NCI-H1694 (cell line): ENCODE results near the gene RCBTB2.

Source experiments
- DNase-seq: peaks from one replicate; lab custom pipeline; 2025; lab: John Stamatoyannopoulos, UW

RCBTB2 gene

DNA sequence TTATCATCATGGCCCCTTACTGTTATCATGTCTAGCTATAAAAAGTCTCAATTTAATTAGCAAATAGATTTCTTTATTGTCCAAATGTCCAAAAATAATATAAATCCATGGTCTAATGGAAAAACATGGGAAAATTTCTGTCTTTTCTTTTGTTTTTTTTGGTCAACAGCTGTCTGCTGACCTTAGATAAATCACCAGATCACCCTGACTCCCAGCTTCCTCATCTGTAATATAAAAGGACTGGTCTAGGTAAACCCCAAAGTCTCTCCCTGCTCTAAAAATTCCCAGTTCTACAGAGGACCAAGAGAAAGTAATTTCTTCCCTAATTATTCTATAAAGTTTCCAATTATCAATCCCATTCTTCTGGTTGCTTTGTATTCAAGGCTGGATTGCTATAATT, 30.7 kb upstream of the RCBTB2 start:
- DNase-seq: no peak

- DNase-seq: no peak
These were observed 29.6 kb upstream of the RCBTB2 start for GRCh38 chr13:48562296-48563066.

GRCh38 chr13:48561466-48562235, 28.8 kb upstream of the RCBTB2 start:
- DNase-seq: no peak

- no peak for DNase-seq
These were observed 27.9 kb upstream of the RCBTB2 start for GRCh38 chr13:48560657-48561337.

GRCh38 chr13:48559638-48560320, 26.9 kb upstream of the RCBTB2 start:
- no peak for DNase-seq

DNA sequence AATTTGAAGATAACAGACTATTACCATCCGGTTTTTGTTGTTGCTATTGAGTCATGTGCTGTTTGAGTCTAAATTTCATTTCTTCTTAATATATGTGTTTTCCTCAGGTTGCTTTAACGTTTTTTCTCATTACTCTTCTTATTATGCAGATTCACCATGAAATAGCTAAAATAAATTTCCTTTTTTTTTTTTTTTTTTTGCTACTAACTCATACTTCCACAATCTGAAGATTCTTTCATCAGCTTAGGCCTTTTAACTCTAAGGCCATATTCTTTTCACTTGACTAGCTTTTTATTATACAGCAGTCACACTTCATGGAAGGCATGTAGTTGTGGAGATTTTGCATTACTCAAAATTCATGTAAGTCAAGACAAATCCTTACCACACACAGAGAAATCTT, 23.9 kb upstream of the RCBTB2 start:
- no peak for DNase-seq

- DNase-seq: no peak
These were observed 22.6 kb upstream of the RCBTB2 start for GRCh38 chr13:48555441-48555840.

- no peak for DNase-seq
These were observed 18.4 kb upstream of the RCBTB2 start for GRCh38 chr13:48551329-48551728.

DNA sequence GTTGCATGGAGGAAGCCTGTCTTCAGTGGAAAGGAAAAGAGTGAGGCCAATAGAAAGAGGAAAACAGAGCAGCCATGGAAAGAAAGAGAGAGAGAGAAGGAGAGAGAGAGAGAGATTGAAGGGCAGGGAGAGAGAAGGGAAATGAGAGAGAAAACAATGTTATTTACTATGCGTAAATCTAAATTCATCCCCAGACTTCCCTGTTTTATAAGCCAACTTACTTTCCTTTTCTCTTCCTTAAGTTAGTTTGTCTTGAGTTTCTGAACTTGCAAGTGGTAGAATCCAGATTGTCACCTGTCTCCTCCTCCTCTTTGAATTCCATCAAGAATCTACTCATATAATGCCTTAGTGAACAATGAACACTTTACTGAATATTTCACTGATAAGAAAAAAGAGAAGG, 16.8 kb upstream of the RCBTB2 start:
- no peak for DNase-seq

- no peak for DNase-seq
These were observed 14.8 kb upstream of the RCBTB2 start for GRCh38 chr13:48547663-48548092.

DNA sequence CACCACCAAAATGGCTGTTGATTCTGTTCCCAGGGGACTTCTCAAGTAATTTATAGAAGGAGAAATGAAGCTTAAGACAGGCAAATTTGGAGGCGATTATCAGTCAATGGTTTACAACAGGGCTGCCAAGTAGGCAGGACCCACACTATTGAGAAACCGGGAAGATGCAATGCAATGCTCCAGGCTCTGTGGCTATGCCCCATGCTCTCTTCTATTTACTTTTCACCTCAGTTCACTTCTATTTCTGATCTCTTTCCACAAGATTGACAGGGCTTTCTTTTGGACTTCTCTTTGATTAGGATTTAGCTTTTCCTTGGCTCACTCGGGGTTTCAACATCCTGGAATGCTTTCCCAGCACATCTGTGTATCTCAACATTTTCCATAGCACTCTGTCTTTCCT, 12.7 kb upstream of the RCBTB2 start:
- DNase-seq: no peak

DNA sequence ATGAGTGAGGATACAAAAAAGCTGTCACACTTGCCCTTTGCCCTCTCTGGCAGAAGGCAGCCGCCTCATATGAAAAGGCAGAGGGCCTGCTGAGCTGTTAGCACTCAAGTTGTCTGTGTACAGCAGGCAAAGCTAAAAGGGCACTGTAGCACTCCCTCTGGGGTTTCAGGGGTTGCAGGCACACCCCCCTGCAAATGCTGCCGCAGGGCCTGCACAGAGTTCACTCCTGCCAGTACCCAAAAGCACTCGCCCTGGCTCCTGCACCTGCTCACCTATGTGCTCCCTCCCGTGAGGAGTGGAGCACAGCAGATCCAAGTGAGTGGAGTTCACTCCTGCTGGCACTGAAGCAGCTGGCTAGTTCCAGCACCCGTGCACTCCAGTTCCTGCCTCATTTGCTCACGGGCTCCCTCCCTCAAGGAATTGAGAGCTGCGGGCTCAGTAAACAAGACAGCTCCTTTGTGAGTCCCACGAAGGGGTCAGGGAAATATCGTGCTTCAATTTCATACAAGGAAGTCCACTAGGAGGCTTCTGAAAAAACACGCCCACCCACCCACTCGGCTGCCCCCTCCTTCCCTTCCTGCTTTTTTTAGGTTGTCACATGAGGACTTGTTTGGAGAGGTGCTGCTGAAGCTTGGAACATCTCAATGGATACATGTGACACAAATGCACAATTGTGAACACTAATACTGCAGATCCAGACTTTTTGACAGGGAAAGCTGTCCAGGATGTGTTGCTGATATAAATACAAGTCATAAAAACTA, 9.9 kb upstream of the RCBTB2 start:
- DNase-seq: no peak

DNA sequence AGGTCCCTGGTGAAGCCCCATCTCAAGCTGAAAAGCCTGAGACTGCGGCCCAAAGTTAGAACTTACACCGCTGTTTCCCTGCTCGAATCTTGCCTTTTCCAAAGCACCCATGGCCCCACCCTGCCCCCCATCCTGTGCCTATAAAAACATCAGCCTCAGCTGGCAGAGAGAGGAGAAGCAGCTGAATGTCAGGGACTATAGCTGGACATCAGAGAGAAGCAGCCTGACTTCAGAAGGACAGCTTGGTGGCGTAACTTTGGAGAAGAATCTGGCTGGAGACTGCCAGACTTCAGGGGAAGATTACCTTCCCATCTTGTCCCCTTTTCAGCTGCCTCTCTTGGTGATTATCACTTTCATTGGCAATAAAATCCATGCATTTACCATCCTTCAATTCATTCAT, 9.3 kb upstream of the RCBTB2 start:
- DNase-seq: no peak

DNA sequence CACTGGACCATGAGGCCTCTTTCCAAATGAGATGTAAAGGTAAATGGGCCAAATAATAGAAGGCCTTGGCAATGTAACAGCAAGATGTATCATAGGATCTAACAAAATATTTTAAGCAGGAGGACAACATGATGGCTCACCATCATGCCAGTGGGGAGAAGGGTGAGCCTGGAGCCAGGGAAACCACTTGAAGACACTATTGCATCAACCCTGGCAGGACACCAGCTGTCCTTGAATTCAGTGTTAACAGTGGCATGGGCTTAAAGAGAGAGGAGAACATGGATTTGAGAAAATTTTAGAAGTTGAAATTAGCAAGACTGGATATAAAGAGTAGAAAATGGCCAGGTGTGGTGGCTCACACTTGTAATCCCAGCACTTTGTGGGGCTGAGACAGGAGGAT, 6.7 kb upstream of the RCBTB2 start:
- no peak for DNase-seq

DNA sequence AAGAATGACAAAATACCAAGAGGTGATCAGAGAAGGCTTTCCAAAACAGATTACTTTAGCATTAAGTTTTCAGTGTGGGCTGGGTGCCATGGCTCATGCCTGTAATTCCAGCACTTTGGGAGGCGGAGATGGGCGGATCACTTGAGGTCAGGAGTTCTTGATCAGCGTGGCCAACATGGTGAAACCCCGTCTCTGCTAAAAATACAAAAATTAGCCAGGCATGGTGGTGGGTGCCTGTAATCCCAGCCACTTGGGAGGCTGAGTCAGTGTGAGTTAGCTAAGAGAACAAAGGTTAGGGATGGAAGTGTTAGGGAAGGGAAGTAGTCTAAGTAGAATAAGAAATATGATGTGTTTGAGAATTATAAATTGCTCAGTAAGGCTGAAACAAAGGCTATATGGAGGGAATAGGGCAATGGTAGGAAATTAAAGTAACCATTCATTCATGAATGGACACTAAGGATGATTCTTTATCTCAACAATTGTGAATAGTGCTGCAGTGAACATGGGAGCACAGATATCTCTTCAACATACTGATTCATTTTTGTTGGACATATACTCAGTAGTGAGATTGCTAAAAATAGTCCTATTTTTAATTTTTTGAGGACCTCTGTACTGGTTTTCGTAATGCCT, 3.9 kb upstream of the RCBTB2 start:
- no peak for DNase-seq

- no peak for DNase-seq
These were observed 2.9 kb upstream of the RCBTB2 start for GRCh38 chr13:48535766-48536165.

GRCh38 chr13:48534911-48535501, 2.1 kb upstream of the RCBTB2 start:
- DNase-seq: no peak

GRCh38 chr13:48533961-48534600, 1.2 kb upstream of the RCBTB2 start:
- DNase-seq: no peak

DNA sequence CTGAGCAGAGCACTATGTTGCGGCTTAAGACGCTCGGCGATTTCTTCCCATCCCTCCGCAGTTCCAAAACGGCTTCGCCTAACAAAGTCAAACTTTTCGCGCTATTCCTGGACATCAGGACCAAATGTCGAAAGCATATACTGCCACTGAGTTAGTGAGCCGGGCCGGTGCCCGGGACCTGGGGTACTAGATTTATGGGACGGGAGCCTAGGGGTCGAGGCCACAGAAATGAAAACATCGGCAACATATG, 699 bp downstream of the RCBTB2 start:
- no peak for DNase-seq

DNA sequence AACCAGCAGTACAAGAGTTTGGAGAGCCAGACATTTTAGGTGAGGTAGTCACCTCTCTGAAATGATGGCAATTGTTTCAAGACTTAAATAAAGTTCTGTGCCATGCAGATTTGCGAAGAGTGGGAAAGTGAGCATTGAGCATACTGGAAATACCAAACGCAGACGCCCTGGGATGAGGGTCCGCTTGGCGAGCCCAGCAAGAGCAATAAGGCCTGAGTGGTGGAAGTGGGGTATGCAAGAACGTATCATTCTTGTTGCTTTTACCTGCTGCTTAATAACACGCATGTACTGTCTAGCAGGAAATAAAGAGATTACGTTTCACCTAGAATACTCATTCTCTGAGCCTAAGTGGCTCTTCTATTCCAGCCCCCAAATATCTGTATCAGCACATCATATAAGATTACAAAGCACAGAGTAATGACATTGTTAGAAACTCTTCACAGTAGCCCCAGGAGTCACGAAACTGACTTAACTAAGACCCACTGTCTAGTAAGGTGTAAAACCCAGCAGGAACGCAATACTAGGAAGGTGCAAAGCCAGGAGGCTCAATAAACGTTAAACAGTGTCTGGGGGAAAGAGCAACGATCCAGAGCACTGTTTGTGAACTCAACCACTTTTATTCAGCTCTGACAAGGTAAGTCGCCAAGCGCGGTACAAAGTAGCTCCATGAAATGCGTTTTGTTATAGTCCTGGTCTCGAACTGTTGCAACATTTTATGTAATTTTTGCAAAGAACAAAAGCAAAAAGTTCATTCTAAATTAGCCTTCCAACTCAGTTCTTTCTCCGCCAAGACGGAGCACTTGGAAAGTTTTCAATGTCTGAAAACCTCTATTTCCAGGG, 1.2 kb downstream of the RCBTB2 start:
- DNase-seq: no peak
